Tibial artery (tissue), 4 donors: Measurements from ENCODE around the gene TSPAN15.

Experiments
- DNase-seq, 2 donors: peaks; one replicate each; pipeline ENCODE4 v3.0.0-alpha.2; 2019
- H3K27ac ChIP-seq, 2 donors: fragments of 200-600 bp; sonication (generic) in 1 of 2; 1 replicate in 1 of 2; 2 replicates in 1 of 2; pipeline ENCODE4 v1.5.1; 2018 to 2019; ENCODE audit warnings: mild to moderate bottlenecking in 1 of 2
- H3K27me3 ChIP-seq, 2 donors: fragments of 200-600 bp; sonication (generic) in 1 of 2; one replicate each; pipeline versions ENCODE4 v1.5.1 to v1.6.0; 2016 to 2019
- H3K36me3 ChIP-seq, 3 donors: fragments of 200-600 bp; sonication (generic) in 2 of 3; one replicate each; pipeline ENCODE4 v1.5.1; 2016 to 2019; ENCODE audit warnings: mild to moderate bottlenecking in 2 of 3
- H3K4me1 ChIP-seq, 4 donors: fragments of 200-600 bp; sonication (generic) in 2 of 4; 1 replicate in 3 of 4; 2 replicates in 1 of 4; pipeline ENCODE4 v1.5.1; 2016 to 2019
- H3K4me3 ChIP-seq, 2 donors: fragments of 200-600 bp; sonication (generic) in 1 of 2; 1 replicate in 1 of 2; 2 replicates in 1 of 2; pipeline ENCODE4 v1.5.1; 2018 to 2019; ENCODE audit warnings: mild to moderate bottlenecking in 2 of 2
- H3K9me3 ChIP-seq, 3 donors: fragments of 200-600 bp; sonication (generic) in 1 of 3; one replicate each; pipeline ENCODE4 v1.5.1; 2016 to 2019
- intact Hi-C: fragments of 100-400 bp; cut with DNase I; formaldehyde crosslinking; loops from one replicate; pipeline ENCODE4 v1.15.0; 2023; ENCODE audit warnings: low total_unique reads
- TF ChIP-seq, protein P1 (sequence below), 2 experiments: fragments of 200-600 bp in 1 of 2; fragments of 450-650 bp in 1 of 2; IDR thresholded peaks; one replicate each; pipeline ENCODE4 v1.5.1; 2017 to 2019; ENCODE audit warnings: antibody characterized with exemption in 2 of 2, mild to moderate bottlenecking in 1 of 2, moderate library complexity in 1 of 2

Gene TSPAN15

GRCh38 chr10:69538461-69538860 lies 87.2 kb downstream of the TSPAN15 start:
- H3K27ac ChIP-seq, result no peak overlapping the region
- TF ChIP-seq, protein P1, sequence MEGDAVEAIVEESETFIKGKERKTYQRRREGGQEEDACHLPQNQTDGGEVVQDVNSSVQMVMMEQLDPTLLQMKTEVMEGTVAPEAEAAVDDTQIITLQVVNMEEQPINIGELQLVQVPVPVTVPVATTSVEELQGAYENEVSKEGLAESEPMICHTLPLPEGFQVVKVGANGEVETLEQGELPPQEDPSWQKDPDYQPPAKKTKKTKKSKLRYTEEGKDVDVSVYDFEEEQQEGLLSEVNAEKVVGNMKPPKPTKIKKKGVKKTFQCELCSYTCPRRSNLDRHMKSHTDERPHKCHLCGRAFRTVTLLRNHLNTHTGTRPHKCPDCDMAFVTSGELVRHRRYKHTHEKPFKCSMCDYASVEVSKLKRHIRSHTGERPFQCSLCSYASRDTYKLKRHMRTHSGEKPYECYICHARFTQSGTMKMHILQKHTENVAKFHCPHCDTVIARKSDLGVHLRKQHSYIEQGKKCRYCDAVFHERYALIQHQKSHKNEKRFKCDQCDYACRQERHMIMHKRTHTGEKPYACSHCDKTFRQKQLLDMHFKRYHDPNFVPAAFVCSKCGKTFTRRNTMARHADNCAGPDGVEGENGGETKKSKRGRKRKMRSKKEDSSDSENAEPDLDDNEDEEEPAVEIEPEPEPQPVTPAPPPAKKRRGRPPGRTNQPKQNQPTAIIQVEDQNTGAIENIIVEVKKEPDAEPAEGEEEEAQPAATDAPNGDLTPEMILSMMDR (IDR thresholded peaks at IDR 0.05), result no peak
- H3K27me3 ChIP-seq, result no peaks in the 10 kb centered on the region
- no peak overlapping the region for H3K4me3 ChIP-seq
- H3K36me3 ChIP-seq, result peaks cover 0 to 5% (median 0%) of the 10 kb centered on the region in 3 donors
- no peaks in the 10 kb centered on the region for H3K4me1 ChIP-seq
- no peak for DNase-seq
- peaks cover 0 to 4% (median 0%) of the 10 kb centered on the region in 3 donors for H3K9me3 ChIP-seq
- intact Hi-C loops, result no loop called here

DNA sequence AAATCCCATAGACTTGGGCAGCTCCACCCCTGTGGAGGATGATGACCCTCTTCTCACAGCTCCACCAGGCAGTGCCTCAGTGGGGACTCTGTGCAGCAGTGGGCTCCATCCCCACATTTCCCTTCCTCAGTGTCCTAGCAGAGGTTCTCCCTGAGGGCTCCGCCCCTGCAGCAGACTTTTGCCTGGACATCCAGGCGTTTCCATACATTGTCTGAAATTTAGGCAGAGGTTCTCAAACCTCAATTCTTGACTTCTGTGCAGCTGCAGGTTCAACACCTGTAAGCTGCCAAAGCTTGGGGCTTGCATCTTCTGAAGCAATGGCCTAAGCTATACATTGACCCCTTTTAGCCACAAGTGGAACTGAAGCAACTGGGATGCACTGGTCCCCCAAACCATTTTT lies 90.2 kb downstream of the TSPAN15 start:
- TF ChIP-seq, protein P1 (IDR thresholded peaks at IDR 0.05), result no peak
- intact Hi-C loops, result no loop called here
- Histone ChIP-seq H3K4me1 (no peaks in the 10 kb centered on the region), H3K9me3 (no peaks in the 10 kb centered on the region), H3K27me3 (no peaks in the 10 kb centered on the region), H3K4me3 (no peak overlapping the region), H3K27ac (no peak overlapping the region), H3K36me3 (peaks cover 0 to 5% (median 0%) of the 10 kb centered on the region in 3 donors)
- no peak for DNase-seq

GRCh38 chr10:69549959-69550358 lies 98.7 kb downstream of the TSPAN15 start:
- Histone ChIP-seq H3K36me3 (no peaks in the 10 kb centered on the region), H3K27ac (no peak overlapping the region), H3K4me1 (no peaks in the 10 kb centered on the region), H3K27me3 (peaks cover 0 to 19% of the 10 kb centered on the region in 2 donors), H3K9me3 (peaks cover 0 to 29% (median 24%) of the 10 kb centered on the region in 3 donors), H3K4me3 (no peak overlapping the region)
- no peak for DNase-seq
- intact Hi-C loops, result no loop called here
- TF ChIP-seq, protein P1 (IDR thresholded peaks at IDR 0.05), result no peak

- no peak overlapping the region for H3K4me3 ChIP-seq
- intact Hi-C loops, result no loop called here
- H3K27ac ChIP-seq, result no peak overlapping the region
These were observed 101.0 kb downstream of the TSPAN15 start for GRCh38 chr10:69552268-69552667.

GRCh38 chr10:69553328-69553727 lies 102.1 kb downstream of the TSPAN15 start:
- Histone ChIP-seq H3K9me3 (peaks cover 0 to 24% (median 24%) of the 10 kb centered on the region in 3 donors), H3K27me3 (peaks cover 0 to 25% of the 10 kb centered on the region in 2 donors), H3K4me1 (no peaks in the 10 kb centered on the region), H3K4me3 (no peak overlapping the region), H3K36me3 (no peaks in the 10 kb centered on the region), H3K27ac (no peak overlapping the region)
- intact Hi-C loops, result no loop called here
- DNase-seq, result no peak
- TF ChIP-seq, protein P1 (IDR thresholded peaks at IDR 0.05), result no peak

More at GRCh38 chr10:69552268-69552667, 101.0 kb downstream of the TSPAN15 start:
- DNase-seq, result no peak
- peaks cover 0 to 27% (median 24%) of the 10 kb centered on the region in 3 donors for H3K9me3 ChIP-seq
- no peaks in the 10 kb centered on the region for H3K36me3 ChIP-seq
- no peaks in the 10 kb centered on the region for H3K4me1 ChIP-seq
- TF ChIP-seq, protein P1 (IDR thresholded peaks at IDR 0.05), result no peak
- H3K27me3 ChIP-seq, result peaks cover 0 to 19% of the 10 kb centered on the region in 2 donors

GRCh38 chr10:69554611-69555010 lies 103.3 kb downstream of the TSPAN15 start:
- Histone ChIP-seq H3K9me3 (peaks cover 0 to 17% (median 14%) of the 10 kb centered on the region in 3 donors), H3K27me3 (peaks cover 0 to 35% of the 10 kb centered on the region in 2 donors), H3K36me3 (no peaks in the 10 kb centered on the region), H3K4me1 (no peaks in the 10 kb centered on the region), H3K27ac (no peak overlapping the region), H3K4me3 (no peak overlapping the region)
- TF ChIP-seq, protein P1 (IDR thresholded peaks at IDR 0.05), result no peak
- intact Hi-C loops, result no loop called here
- DNase-seq, result no peak
